Parathyroid adenoma (tissue), 2 donors: ENCODE data around the gene DDX41.

Experiments
- H2AFZ ChIP-seq: fragments of 300-600 bp; sonication (generic); one replicate; pipeline ENCODE4 v1.7.0; 2017; ENCODE audit warnings: antibody characterized with exemption, mild to moderate bottlenecking
- H3K27ac ChIP-seq: fragments of 300-600 bp; sonication (generic); one replicate; pipeline ENCODE4 v1.7.0; 2017
- H3K27me3 ChIP-seq: fragments of 300-600 bp; sonication (generic); one replicate; pipeline ENCODE4 v1.7.0; 2017; ENCODE audit warnings: low read length; ENCODE audit not compliant: control insufficient read depth, insufficient read depth
- H3K36me3 ChIP-seq: fragments of 300-600 bp; sonication (generic); one replicate; pipeline ENCODE4 v1.7.0; 2017; ENCODE audit warnings: low read length; ENCODE audit not compliant: control insufficient read depth, insufficient read depth
- H3K4me1 ChIP-seq: fragments of 300-600 bp; sonication (generic); one replicate; pipeline ENCODE4 v1.7.0; 2017; ENCODE audit warnings: control low read depth
- H3K4me2 ChIP-seq: fragments of 300-600 bp; sonication (generic); one replicate; pipeline ENCODE4 v1.7.0; 2017; ENCODE audit warnings: low read length
- H3K4me3 ChIP-seq: fragments of 300-600 bp; sonication (generic); one replicate; pipeline ENCODE4 v1.7.0; 2017; ENCODE audit warnings: low read depth, low read length
- H3K79me2 ChIP-seq: fragments of 300-600 bp; sonication (generic); one replicate; pipeline ENCODE4 v1.7.0; 2017; ENCODE audit warnings: control low read depth
- H3K9ac ChIP-seq: fragments of 300-600 bp; sonication (generic); one replicate; pipeline ENCODE4 v1.7.0; 2017; ENCODE audit warnings: mild to moderate bottlenecking
- H3K9me3 ChIP-seq: fragments of 300-600 bp; sonication (generic); one replicate; pipeline ENCODE4 v1.7.0; 2017; ENCODE audit warnings: low read length; ENCODE audit not compliant: control insufficient read depth
- TF ChIP-seq, protein P1 (sequence below): fragments of 300-600 bp; sonication (generic); IDR thresholded peaks from one replicate; pipeline ENCODE4 v1.7.0; 2017; ENCODE audit warnings: antibody characterized with exemption, mild to moderate bottlenecking
- donor health status: primary hyperparathyroidism.

DDX41 gene

GRCh38 chr5:177467436-177467835 is 49.3 kb downstream of the DDX41 start:
- Histone ChIP-seq H2AFZ (no peak overlapping the region), H3K4me1 (peaks cover 12% of the 10 kb centered on the region), H3K4me3 (no peak overlapping the region), H3K36me3 (no peaks in the 10 kb centered on the region), H3K4me2 (no peak overlapping the region), H3K9ac (no peak overlapping the region), H3K79me2 (peaks cover 20% of the 10 kb centered on the region), H3K9me3 (no peaks in the 10 kb centered on the region), H3K27ac (no peak overlapping the region), H3K27me3 (no peaks in the 10 kb centered on the region)
- TF ChIP-seq, protein P1, sequence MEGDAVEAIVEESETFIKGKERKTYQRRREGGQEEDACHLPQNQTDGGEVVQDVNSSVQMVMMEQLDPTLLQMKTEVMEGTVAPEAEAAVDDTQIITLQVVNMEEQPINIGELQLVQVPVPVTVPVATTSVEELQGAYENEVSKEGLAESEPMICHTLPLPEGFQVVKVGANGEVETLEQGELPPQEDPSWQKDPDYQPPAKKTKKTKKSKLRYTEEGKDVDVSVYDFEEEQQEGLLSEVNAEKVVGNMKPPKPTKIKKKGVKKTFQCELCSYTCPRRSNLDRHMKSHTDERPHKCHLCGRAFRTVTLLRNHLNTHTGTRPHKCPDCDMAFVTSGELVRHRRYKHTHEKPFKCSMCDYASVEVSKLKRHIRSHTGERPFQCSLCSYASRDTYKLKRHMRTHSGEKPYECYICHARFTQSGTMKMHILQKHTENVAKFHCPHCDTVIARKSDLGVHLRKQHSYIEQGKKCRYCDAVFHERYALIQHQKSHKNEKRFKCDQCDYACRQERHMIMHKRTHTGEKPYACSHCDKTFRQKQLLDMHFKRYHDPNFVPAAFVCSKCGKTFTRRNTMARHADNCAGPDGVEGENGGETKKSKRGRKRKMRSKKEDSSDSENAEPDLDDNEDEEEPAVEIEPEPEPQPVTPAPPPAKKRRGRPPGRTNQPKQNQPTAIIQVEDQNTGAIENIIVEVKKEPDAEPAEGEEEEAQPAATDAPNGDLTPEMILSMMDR: no peak

DNA sequence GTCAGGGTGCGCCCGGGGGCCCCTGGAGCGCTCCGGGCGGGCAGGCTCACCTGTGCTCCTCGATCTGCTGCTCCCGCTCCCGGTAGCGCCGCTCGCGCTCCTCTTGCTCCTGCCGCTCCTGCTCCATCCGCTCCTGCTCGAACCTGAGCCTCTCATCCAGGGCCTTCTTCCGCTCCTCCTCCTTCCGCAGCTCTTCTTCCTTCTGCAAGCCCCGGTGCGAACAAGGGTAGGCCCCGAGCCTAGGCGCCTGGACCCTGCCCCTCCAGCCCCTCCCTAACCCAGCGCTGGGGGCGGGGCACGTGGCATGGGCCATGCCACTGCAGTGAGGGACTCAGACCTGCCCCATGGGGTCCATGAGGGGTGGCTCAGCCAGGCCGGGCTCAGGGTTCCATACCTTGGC is 49.9 kb downstream of the DDX41 start:
- no peak overlapping the region for H3K9ac ChIP-seq
- peaks cover 15% of the 10 kb centered on the region for H3K79me2 ChIP-seq

DNA sequence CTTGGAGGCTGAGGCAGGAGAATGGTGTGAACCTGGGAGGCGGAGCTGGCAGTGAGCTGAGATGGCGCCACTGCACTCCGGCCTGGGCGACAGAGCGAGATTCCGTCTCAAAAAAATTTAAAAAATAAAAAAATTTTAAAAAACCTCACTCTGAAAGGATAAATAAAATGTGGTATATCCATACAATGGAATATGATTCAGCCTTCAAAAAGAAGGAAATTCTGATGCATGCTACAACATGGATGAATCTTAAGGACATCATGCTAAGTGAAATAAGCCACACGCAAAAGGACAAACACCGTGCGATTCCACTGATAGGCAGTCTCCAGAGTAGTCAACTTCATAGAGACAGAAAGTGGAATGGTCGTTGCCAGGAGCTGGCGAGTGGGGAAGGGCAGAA is 51.7 kb downstream of the DDX41 start:
- Histone ChIP-seq H3K27me3 (no peaks in the 10 kb centered on the region), H3K27ac (no peak overlapping the region), H3K4me3 (no peak overlapping the region), H3K9me3 (no peaks in the 10 kb centered on the region), H3K36me3 (no peaks in the 10 kb centered on the region), H3K9ac (no peak overlapping the region), H2AFZ (no peak overlapping the region), H3K4me1 (no peaks in the 10 kb centered on the region), H3K4me2 (no peak overlapping the region), H3K79me2 (no peaks in the 10 kb centered on the region)
- TF ChIP-seq, protein P1: no peak

More for the DNA sequence above, 49.9 kb downstream of the DDX41 start:
- Histone ChIP-seq H3K36me3 (no peaks in the 10 kb centered on the region), H2AFZ (no peak overlapping the region), H3K27ac (no peak overlapping the region), H3K4me3 (no peak overlapping the region), H3K9me3 (no peaks in the 10 kb centered on the region), H3K4me2 (no peak overlapping the region), H3K27me3 (no peaks in the 10 kb centered on the region), H3K4me1 (peaks cover 6% of the 10 kb centered on the region)
- TF ChIP-seq, protein P1: no peak

- H3K9ac ChIP-seq: no peak overlapping the region
- H3K36me3 ChIP-seq: no peaks in the 10 kb centered on the region
- no peaks in the 10 kb centered on the region for H3K9me3 ChIP-seq
- no peak overlapping the region for H3K4me3 ChIP-seq
- no peak overlapping the region for H3K4me2 ChIP-seq
- H3K27me3 ChIP-seq: no peaks in the 10 kb centered on the region
- TF ChIP-seq, protein P1: no peak
- H3K27ac ChIP-seq: peak overlapping the region; percentile 42
- no peaks in the 10 kb centered on the region for H3K4me1 ChIP-seq
- H2AFZ ChIP-seq: no peak overlapping the region
- no peaks in the 10 kb centered on the region for H3K79me2 ChIP-seq
Observed at GRCh38 chr5:177462021-177462670, 54.6 kb downstream of the DDX41 start.
